Astrocyte (in vitro differentiated cells and primary cell): ENCODE data around the gene MAML2. TPM values are rescaled to one million over a fixed set of nuclear protein-coding genes. Genes with fewer than 3 reads are reported as not detected.

Experiments used
- DNase-seq: peaks from one replicate; pipeline ENCODE4 v3.0.0-alpha.2; 2010; ENCODE audit warnings: low read depth
- FAIRE-seq: peaks from 2 replicates; lab custom pipeline; 2011; peaks lifted over from hg19 to GRCh38; lab: Jason Lieb, UNC
- H2AFZ ChIP-seq: 2 replicates; pipeline ENCODE4 v1.6.0; 2012; ENCODE audit warnings: low read depth, low read length, inconsistent platforms
- H3K27ac ChIP-seq: 2 replicates; pipeline ENCODE4 v1.5.1; 2011; ENCODE audit warnings: low read depth, low read length, inconsistent platforms
- H3K27me3 ChIP-seq: 2 replicates; pipeline ENCODE4 v1.6.0; 2011; ENCODE audit warnings: low read length, inconsistent platforms; ENCODE audit not compliant: insufficient read depth
- H3K36me3 ChIP-seq: 2 replicates; pipeline ENCODE4 v1.5.1; 2011; ENCODE audit warnings: low read length, inconsistent platforms; ENCODE audit not compliant: insufficient read depth
- H3K4me1 ChIP-seq: 2 replicates; pipeline ENCODE4 v1.5.1; 2011; ENCODE audit warnings: low read length, inconsistent platforms; ENCODE audit not compliant: insufficient read depth
- H3K4me2 ChIP-seq: 2 replicates; pipeline ENCODE4 v1.6.0; 2012; ENCODE audit warnings: low read length, inconsistent platforms
- H3K4me3 ChIP-seq: 2 replicates; pipeline ENCODE4 v1.5.1; 2011; ENCODE audit warnings: low read depth, mild to moderate bottlenecking, low read length, inconsistent platforms; ENCODE audit not compliant: insufficient read depth
- H3K79me2 ChIP-seq: 2 replicates; pipeline ENCODE4 v1.6.0; 2012; ENCODE audit warnings: mild to moderate bottlenecking, low read length, inconsistent platforms; ENCODE audit not compliant: insufficient read depth
- H3K9ac ChIP-seq: 2 replicates; pipeline ENCODE4 v1.6.0; 2012; ENCODE audit warnings: mild to moderate bottlenecking, low read length, inconsistent platforms
- H3K9me3 ChIP-seq: 2 replicates; pipeline ENCODE4 v1.5.1; 2012; ENCODE audit warnings: low read depth, mild to moderate bottlenecking, low read length, inconsistent platforms; ENCODE audit not compliant: insufficient read depth
- H4K20me1 ChIP-seq: 2 replicates; pipeline ENCODE4 v1.6.0; 2012; ENCODE audit warnings: low read length, inconsistent platforms; ENCODE audit not compliant: insufficient read depth
- H3K27ac Mint-ChIP-seq: one replicate; pipeline ENCODE4 v1.8.0; 2021; ENCODE audit warnings: mild to moderate bottlenecking, mixed read lengths; ENCODE audit not compliant: unreplicated experiment
- H3K27me3 Mint-ChIP-seq: one replicate; pipeline ENCODE4 v1.8.0; 2021; ENCODE audit warnings: low read depth, mixed read lengths; ENCODE audit not compliant: unreplicated experiment
- H3K36me3 Mint-ChIP-seq: one replicate; pipeline ENCODE4 v1.8.0; 2021; ENCODE audit warnings: low read depth, mixed read lengths; ENCODE audit not compliant: unreplicated experiment
- H3K4me1 Mint-ChIP-seq: one replicate; pipeline ENCODE4 v1.8.0; 2021; ENCODE audit warnings: low read depth, mixed read lengths; ENCODE audit not compliant: unreplicated experiment
- H3K4me3 Mint-ChIP-seq: one replicate; pipeline ENCODE4 v1.8.0; 2021; ENCODE audit warnings: mild to moderate bottlenecking, moderate library complexity, mixed read lengths; ENCODE audit not compliant: unreplicated experiment
- H3K9me3 Mint-ChIP-seq: one replicate; pipeline ENCODE4 v1.8.0; 2021; ENCODE audit warnings: mild to moderate bottlenecking, mixed read lengths; ENCODE audit not compliant: unreplicated experiment
- CTCF ChIP-seq: IDR thresholded peaks from 2 replicates; pipeline ENCODE4 v1.5.1; 2011; ENCODE audit warnings: low read depth, mild to moderate bottlenecking, inconsistent platforms, low read length, moderate library complexity; ENCODE audit not compliant: insufficient read depth
- EZH2 ChIP-seq: IDR thresholded peaks from 2 replicates; pipeline ENCODE4 v1.6.1; 2012; ENCODE audit warnings: mild to moderate bottlenecking, low read length, inconsistent platforms; ENCODE audit not compliant: insufficient read depth
- total RNA-seq: library from RNA; stranded (reverse); gene quantifications from 2 replicates; pipeline ENCODE4 v1.2.1, GENCODE V29; 2021

Gene MAML2
- total RNA-seq, 1 donor from 2014 or later: 27.4 TPM

GRCh38 chr11:96023275-96023674, 319.7 kb downstream of the MAML2 start:
- Histone ChIP-seq H3K27ac (no peak overlapping the region), H3K4me1 (no peaks in the 10 kb centered on the region), H3K36me3 (no peaks in the 10 kb centered on the region), H3K4me2 (no peak overlapping the region), H4K20me1 (peaks cover 52% of the 10 kb centered on the region), H3K9me3 (no peaks in the 10 kb centered on the region), H2AFZ (no peak overlapping the region), H3K4me3 (no peak overlapping the region), H3K79me2 (peaks cover 9% of the 10 kb centered on the region), H3K27me3 (no peaks in the 10 kb centered on the region), H3K9ac (no peak overlapping the region)
- H3K27me3 Mint-ChIP-seq: no peaks in the 10 kb centered on the region
- DNase-seq (no peak), FAIRE-seq (no peak)
- no peaks in the 10 kb centered on the region for H3K9me3 Mint-ChIP-seq
- no peak overlapping the region for H3K27ac Mint-ChIP-seq
- H3K4me3 Mint-ChIP-seq: no peak overlapping the region
- peaks cover 3% of the 10 kb centered on the region for H3K36me3 Mint-ChIP-seq
- peaks cover 13% of the 10 kb centered on the region for H3K4me1 Mint-ChIP-seq
- TF ChIP-seq CTCF: no peak
- TF ChIP-seq EZH2: no peak

DNA sequence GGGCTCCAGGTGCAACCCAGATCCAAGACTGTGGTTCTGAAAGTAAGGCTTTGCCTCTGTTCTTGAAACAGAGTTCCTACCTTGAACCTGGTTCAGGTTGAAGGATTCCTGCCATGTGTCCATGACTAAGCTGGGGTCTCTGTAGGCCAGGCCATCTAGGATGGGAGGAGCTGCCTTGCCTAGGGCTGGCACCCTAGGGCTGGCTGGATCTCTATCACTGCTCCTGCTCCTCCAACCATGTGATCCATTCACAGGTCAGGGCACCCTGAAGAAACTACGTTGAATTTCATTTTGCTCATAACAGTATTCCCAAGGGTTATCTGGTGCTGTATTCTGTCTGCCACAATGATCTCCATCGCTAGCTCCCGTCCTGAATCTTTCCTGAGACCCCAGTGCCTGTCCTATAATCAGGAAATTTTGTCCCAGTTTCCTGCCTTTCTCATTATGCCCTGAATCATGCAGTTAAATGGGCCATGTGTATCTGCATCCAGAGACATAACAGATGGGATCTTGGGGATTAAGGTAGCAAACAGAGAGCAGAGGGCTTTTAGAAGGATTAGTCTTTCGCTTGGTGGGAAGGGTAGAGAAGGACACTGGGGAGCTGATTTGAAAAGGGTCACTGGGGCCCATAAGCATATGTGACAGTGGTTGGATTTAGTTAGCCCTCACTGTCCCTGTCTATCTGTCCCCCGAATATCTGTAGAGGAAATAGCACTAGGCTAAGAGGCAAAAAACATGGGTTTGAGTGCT, 320.9 kb downstream of the MAML2 start:
- FAIRE-seq (no peak), DNase-seq (no peak)
- Histone ChIP-seq H3K9ac (no peak overlapping the region), H3K36me3 (no peaks in the 10 kb centered on the region), H3K9me3 (no peaks in the 10 kb centered on the region), H3K27me3 (no peaks in the 10 kb centered on the region), H3K4me3 (no peak overlapping the region), H4K20me1 (peaks cover 60% of the 10 kb centered on the region), H3K79me2 (peaks cover 7% of the 10 kb centered on the region), H3K27ac (no peak overlapping the region), H3K4me2 (no peak overlapping the region), H2AFZ (no peak overlapping the region), H3K4me1 (no peaks in the 10 kb centered on the region)
- no peaks in the 10 kb centered on the region for H3K9me3 Mint-ChIP-seq
- TF ChIP-seq EZH2 (no peak), CTCF (no peak)
- H3K4me1 Mint-ChIP-seq: peaks cover 13% of the 10 kb centered on the region
- H3K27ac Mint-ChIP-seq: no peak overlapping the region
- H3K4me3 Mint-ChIP-seq: no peak overlapping the region
- H3K27me3 Mint-ChIP-seq: no peaks in the 10 kb centered on the region
- H3K36me3 Mint-ChIP-seq: peaks cover 3% of the 10 kb centered on the region
